HepG2 (cell line): Measurements from ENCODE around the gene ACOXL. TPM values are rescaled to one million over a fixed set of nuclear protein-coding genes. Genes with fewer than 3 reads are reported as not detected.

Experiments used
- AGO2 ChIP-seq: fragments of 200-400 bp; formaldehyde crosslinking; optimal IDR thresholded peaks from 2 replicates; pipeline ENCODE3; 2017; ENCODE audit warnings: mild to moderate bottlenecking, low read depth, low read length, moderate library complexity
- ARID4A ChIP-seq: sonication (generic); formaldehyde crosslinking; IDR thresholded peaks from 2 replicates; pipeline ENCODE4 v1.5.0; 2020; ENCODE audit warnings: mild to moderate bottlenecking, missing genetic modification reagents, borderline replicate concordance
- ATF4 ChIP-seq, 2 experiments: fragments of 450-650 bp in 1 of 2; sonication (generic) in 1 of 2; formaldehyde crosslinking; IDR thresholded peaks; 2 replicates each; pipeline versions ENCODE4 v1.5.0 to v1.8.0; 2020 to 2022; ENCODE audit warnings: mild to moderate bottlenecking in 1 of 2, missing genetic modification reagents in 1 of 2
- ATRX ChIP-seq: sonication (generic); formaldehyde crosslinking; IDR thresholded peaks from 2 replicates; pipeline ENCODE4 v1.4.0; 2020; ENCODE audit warnings: missing genetic modification reagents, borderline replicate concordance
- CHD2 ChIP-seq: IDR thresholded peaks from 2 replicates; pipeline ENCODE4 v1.6.1; 2011; ENCODE audit warnings: low read depth, low read length, improper control_type of control experiment
- HHEX ChIP-seq: IDR thresholded peaks from 2 replicates; pipeline ENCODE4 v1.6.1; 2016; ENCODE audit warnings: control low read depth
- HIVEP1 ChIP-seq: sonication (generic); formaldehyde crosslinking; IDR thresholded peaks from 2 replicates; pipeline ENCODE4 v1.4.0; 2020; ENCODE audit warnings: mild to moderate bottlenecking, missing genetic modification reagents
- NR1H2 ChIP-seq: sonication (generic); formaldehyde crosslinking; IDR thresholded peaks from 2 replicates; pipeline ENCODE4 v1.8.1; 2022; ENCODE audit warnings: low read depth, missing genetic modification reagents, borderline replicate concordance
- PHF8 ChIP-seq: sonication (generic); formaldehyde crosslinking; IDR thresholded peaks from 2 replicates; pipeline ENCODE4 v1.5.0; 2020; ENCODE audit warnings: missing genetic modification reagents
- SALL2 ChIP-seq: sonication (generic); formaldehyde crosslinking; IDR thresholded peaks from 2 replicates; pipeline ENCODE4 v1.8.1; 2023; ENCODE audit warnings: mild to moderate bottlenecking, missing genetic modification reagents, inconsistent platforms
- SETDB1 ChIP-seq: sonication (generic); formaldehyde crosslinking; IDR thresholded peaks from 2 replicates; pipeline ENCODE4 v1.5.1; 2020; ENCODE audit warnings: missing genetic modification reagents, mild to moderate bottlenecking, borderline replicate concordance
- SIN3B ChIP-seq: fragments of 150-350 bp; IDR thresholded peaks from 2 replicates; pipeline ENCODE4 v1.6.1; 2014; ENCODE audit warnings: low read length
- SMYD3 ChIP-seq: sonication (generic); formaldehyde crosslinking; IDR thresholded peaks from 2 replicates; pipeline ENCODE4 v1.8.1; 2023; ENCODE audit warnings: mild to moderate bottlenecking, missing genetic modification reagents
- SP1 ChIP-seq, 2 experiments: fragments of 450-650 bp in 1 of 2; sonication (generic) in 1 of 2; formaldehyde crosslinking in 1 of 2; IDR thresholded peaks; 2 replicates each; pipeline versions ENCODE4 v1.4.0 to v1.6.1; 2016 to 2020; ENCODE audit warnings: missing genetic modification reagents in 1 of 2
- XBP1 ChIP-seq: sonication (generic); formaldehyde crosslinking; IDR thresholded peaks from 2 replicates; pipeline ENCODE4 v1.5.0; 2020; ENCODE audit warnings: missing genetic modification reagents
- ZFP36 ChIP-seq: fragments of 150-350 bp; IDR thresholded peaks from 2 replicates; pipeline ENCODE4 v1.6.1; 2018; ENCODE audit warnings: borderline replicate concordance, low read length, low read depth; ENCODE audit not compliant: partially characterized antibody
- ZFP62 ChIP-seq: sonication (generic); formaldehyde crosslinking; IDR thresholded peaks from 2 replicates; pipeline ENCODE4 v1.4.0; 2020; ENCODE audit warnings: missing genetic modification reagents
- ZNF274 ChIP-seq: sonication (generic); formaldehyde crosslinking; IDR thresholded peaks from 2 replicates; pipeline ENCODE4 v1.5.1; 2020; ENCODE audit warnings: mild to moderate bottlenecking, missing genetic modification reagents
- ZNF547 ChIP-seq: sonication (generic); formaldehyde crosslinking; IDR thresholded peaks from 2 replicates; pipeline ENCODE4 v1.5.1; 2020; ENCODE audit warnings: mild to moderate bottlenecking, missing genetic modification reagents
- ZNF558 ChIP-seq: sonication (generic); formaldehyde crosslinking; IDR thresholded peaks from 2 replicates; pipeline ENCODE4 v1.9.0; 2022; ENCODE audit warnings: mild to moderate bottlenecking, missing genetic modification reagents, borderline replicate concordance
- ZNF562 ChIP-seq: sonication (generic); formaldehyde crosslinking; IDR thresholded peaks from 2 replicates; pipeline ENCODE4 v1.8.0; 2022; ENCODE audit warnings: missing genetic modification reagents, borderline replicate concordance
- ZNF710 ChIP-seq: sonication (generic); formaldehyde crosslinking; IDR thresholded peaks from 2 replicates; pipeline ENCODE4 v1.5.0; 2020; ENCODE audit warnings: mild to moderate bottlenecking, missing genetic modification reagents, borderline replicate concordance
- ZNF816 ChIP-seq: sonication (generic); formaldehyde crosslinking; IDR thresholded peaks from 2 replicates; pipeline ENCODE4 v1.8.0; 2022; ENCODE audit warnings: missing genetic modification reagents, mild to moderate bottlenecking, borderline replicate concordance
- ZNF891 ChIP-seq: sonication (generic); formaldehyde crosslinking; IDR thresholded peaks from 2 replicates; pipeline ENCODE4 v1.5.0; 2020; ENCODE audit warnings: mild to moderate bottlenecking, missing genetic modification reagents
- polyA plus RNA-seq, 8 experiments: library from polyadenylated mRNA; depleted of rRNA in 3 of 8; stranded (reverse) in 7 of 8; unstranded in 1 of 8; fragments of >200 nt; fragmentation: Illumina TruSeq in 4 of 8; extraction: Trizol in 4 of 8; gene quantifications; 2 replicates each; pipeline versions ENCODE4 v1.2.1 to v1.2.3, GENCODE V29; 2011 to 2016; ENCODE audit warnings: low read depth in 4 of 8, missing spikeins in 1 of 8, mixed read lengths in 1 of 8; ENCODE audit not compliant: insufficient read depth in 1 of 8
- total RNA-seq, 5 experiments: library from RNA; depleted of rRNA; stranded (reverse); fragments of >200 nt; fragmentation: Illumina TruSeq; extraction: Trizol; gene quantifications; 2 replicates each; pipeline ENCODE4 v1.2.3, GENCODE V29; 2016; ENCODE audit warnings: low read depth in 1 of 5

The ACOXL gene
- total and polyA plus RNA-seq, 2 of the 13 experiments (the other 11 are each of a cell fraction or from before 2014, with no cell fraction given) = not detected

- TF ChIP-seq HHEX (CRISPR knock-in tag) = peak; percentile 98
- no peak for TF ChIP-seq ZFP62 (CRISPR knock-in tag)
- no peak for TF ChIP-seq ATF4 (CRISPR knock-in tag; IDR thresholded peaks at IDR 0.05)
- TF ChIP-seq ZNF547 (CRISPR knock-in tag) = no peak
- TF ChIP-seq ZNF891 (CRISPR knock-in tag) = no peak
- no peak for TF ChIP-seq AGO2
- no peak for TF ChIP-seq ZNF558 (CRISPR knock-in tag)
- no peak for TF ChIP-seq SALL2 (CRISPR knock-in tag)
- TF ChIP-seq PHF8 (CRISPR knock-in tag) = no peak
- TF ChIP-seq HIVEP1 = no peak
- TF ChIP-seq SMYD3 (CRISPR knock-in tag) = no peak
- no peak for TF ChIP-seq ATRX
- TF ChIP-seq ZFP36 = peak; percentile 52
- no peak for TF ChIP-seq NR1H2 (CRISPR knock-in tag)
- peak; percentile 41; the same call in 1 of the 2 replicates for TF ChIP-seq ZNF710 (CRISPR knock-in tag)
- no peak for TF ChIP-seq XBP1 (CRISPR knock-in tag)
- no peak for TF ChIP-seq SETDB1 (CRISPR knock-in tag)
- TF ChIP-seq SP1 (IDR thresholded peaks at IDR 0.05) = no peak
- TF ChIP-seq SP1 (CRISPR knock-in tag; IDR thresholded peaks at IDR 0.05) = no peak
- TF ChIP-seq ZNF816 (CRISPR knock-in tag) = no peak; the same call in 1 of the 2 replicates
- peak; percentile 32; the same call in 1 of the 2 replicates for TF ChIP-seq ARID4A (CRISPR knock-in tag)
- TF ChIP-seq ZNF274 (CRISPR knock-in tag) = no peak
- no peak for TF ChIP-seq ZNF562
- TF ChIP-seq CHD2 = no peak
- TF ChIP-seq SIN3B = no peak
Observed at GRCh38 chr2:110768591-110768990, 36.2 kb downstream of the ACOXL start (continued).
